ENCODE results near the gene ADCY5.
A peak's percentile ranks its signal among the peaks of the same experiment; 100 is the strongest.

Gene ADCY5

GRCh38 chr3:123326531-123326930, 122.4 kb downstream of the ADCY5 start:
- no peak for DNase-seq (ENCODE audit: low spot score)

- no peak for DNase-seq (ENCODE audit: low spot score)
Measured at GRCh38 chr3:123325766-123326256, 123.1 kb downstream of the ADCY5 start.

DNA sequence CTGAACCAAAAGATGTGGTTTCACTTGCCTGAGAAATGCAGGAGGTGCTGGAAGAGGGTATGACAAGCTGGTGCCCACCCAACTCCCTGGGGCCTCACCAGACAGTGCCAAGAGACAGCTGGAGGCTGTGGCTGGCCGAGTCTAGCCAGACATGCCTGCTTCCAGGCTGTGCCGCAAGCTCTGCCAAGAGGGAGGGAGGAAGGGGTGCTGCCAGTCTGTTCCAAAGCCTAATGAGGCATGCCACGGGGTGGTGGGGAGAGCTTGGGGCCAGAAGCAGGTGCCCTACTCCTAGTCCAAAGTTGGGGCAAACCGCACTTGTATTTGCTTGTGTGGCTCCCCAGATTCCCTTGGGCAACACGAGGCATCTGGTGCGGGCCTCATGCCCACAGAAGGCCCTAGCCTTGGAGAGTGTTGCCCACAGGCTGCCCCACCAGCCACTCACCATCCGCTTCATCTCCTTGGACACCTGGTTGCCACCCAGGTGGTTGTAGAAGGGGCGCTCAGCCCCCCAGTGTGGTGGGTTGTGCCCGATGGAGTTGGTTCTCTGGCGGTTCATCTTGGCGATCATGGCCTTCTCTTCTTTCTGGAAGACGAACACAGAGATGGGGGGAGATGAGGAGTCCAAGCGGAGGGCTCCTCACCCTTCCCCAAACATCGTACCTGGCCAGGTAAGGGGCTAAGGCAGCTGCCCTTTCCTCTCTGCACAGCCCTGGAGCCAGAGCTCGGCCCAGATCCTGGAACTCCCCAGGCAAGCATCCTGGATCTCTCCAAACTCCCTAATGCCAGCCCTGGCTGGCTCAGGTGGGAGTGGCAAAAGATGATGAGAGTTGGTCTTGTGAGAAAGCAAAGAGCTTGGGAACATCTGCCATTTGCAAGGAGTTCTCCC, 123.8 kb downstream of the ADCY5 start:
- no peak for DNase-seq (ENCODE audit: low spot score)

DNA sequence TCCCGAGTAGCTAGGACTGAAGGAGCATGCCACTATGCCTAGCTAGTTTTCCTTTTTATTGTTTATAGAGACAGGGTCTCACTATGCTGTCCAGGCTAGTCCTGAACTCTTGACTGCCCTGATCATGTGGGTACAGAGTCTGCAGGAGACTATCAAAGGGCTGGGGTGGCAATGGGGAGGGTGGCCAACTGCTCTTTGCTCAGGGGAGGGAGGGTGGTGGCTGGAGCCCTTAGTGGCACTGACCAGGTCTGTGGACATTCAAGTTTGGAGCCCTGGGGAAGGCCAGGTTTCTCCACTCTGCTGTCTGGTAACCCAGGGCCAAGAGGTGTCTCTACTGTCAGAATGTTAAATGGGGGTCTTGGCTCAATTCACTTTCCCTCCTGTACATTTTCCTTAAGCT, 125.1 kb downstream of the ADCY5 start:
- DNase-seq (ENCODE audit: low spot score), result no peak

DNA sequence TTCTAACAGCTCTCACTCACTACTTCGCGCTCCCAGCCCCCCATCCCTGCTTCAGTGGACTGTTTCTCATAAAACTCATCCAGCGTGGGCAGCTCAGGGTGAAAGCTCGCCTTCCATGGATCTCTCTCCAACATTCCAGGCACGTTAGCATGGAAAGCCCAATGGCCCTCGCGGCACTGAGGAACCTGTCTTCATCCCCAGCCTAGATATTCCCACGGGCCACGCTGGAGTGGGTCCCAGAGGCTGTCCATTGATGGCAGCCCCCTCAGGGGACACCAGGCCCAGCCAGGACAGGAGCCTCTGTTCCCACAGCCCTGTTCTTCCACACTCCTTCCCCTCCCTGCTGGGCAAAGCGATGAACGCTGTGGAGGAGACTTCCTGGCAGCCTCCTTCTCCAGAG, 126.0 kb downstream of the ADCY5 start:
- DNase-seq (ENCODE audit: low spot score), result no peak

- DNase-seq (ENCODE audit: low spot score), result no peak
Measured at GRCh38 chr3:123321806-123322205, 127.1 kb downstream of the ADCY5 start.

GRCh38 chr3:123320221-123320620, 128.7 kb downstream of the ADCY5 start:
- no peak for DNase-seq (ENCODE audit: low spot score)

- DNase-seq (ENCODE audit: low spot score), result no peak
Measured at GRCh38 chr3:123319760-123320159, 129.1 kb downstream of the ADCY5 start.

GRCh38 chr3:123318374-123318773, 130.5 kb downstream of the ADCY5 start:
- no peak for DNase-seq (ENCODE audit: low spot score)

DNA sequence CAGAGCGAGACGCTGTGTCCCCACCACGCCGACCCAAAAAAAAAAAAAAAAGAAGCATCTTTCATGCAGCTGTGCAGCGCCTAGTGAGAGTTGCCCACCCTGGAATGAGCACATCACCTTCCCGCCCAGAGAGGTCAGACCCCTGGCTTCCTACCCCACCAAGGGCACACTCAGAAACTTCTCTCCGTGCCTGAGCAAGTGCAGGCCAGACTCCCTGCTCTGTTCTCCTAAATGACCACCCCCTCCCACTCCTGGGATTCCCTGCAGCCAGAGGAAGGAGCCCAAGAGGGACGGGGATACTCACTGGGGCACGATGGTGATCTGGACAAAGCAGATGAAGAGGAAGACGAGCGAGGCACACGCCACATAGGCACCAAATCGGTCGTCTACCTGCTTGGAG, 131.2 kb downstream of the ADCY5 start:
- no peak for DNase-seq (ENCODE audit: low spot score)

DNA sequence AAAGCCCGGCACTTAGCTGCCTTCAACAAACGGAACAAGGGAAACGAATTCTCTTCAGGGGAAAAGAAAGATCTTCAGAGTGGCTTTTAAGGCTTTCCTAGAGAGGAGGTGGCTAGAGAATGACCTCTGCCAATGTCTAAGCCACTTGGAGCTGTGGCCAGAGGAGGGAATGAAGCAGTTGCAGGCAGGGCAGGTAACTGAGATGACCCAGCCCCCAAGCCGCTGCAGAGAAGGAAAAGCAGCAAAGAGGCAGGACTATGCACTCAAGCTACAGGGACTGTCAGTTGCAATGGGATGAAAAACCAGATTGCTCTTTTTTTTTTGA, 133.7 kb downstream of the ADCY5 start:
- DNase-seq (ENCODE audit: low spot score), result no peak

DNA sequence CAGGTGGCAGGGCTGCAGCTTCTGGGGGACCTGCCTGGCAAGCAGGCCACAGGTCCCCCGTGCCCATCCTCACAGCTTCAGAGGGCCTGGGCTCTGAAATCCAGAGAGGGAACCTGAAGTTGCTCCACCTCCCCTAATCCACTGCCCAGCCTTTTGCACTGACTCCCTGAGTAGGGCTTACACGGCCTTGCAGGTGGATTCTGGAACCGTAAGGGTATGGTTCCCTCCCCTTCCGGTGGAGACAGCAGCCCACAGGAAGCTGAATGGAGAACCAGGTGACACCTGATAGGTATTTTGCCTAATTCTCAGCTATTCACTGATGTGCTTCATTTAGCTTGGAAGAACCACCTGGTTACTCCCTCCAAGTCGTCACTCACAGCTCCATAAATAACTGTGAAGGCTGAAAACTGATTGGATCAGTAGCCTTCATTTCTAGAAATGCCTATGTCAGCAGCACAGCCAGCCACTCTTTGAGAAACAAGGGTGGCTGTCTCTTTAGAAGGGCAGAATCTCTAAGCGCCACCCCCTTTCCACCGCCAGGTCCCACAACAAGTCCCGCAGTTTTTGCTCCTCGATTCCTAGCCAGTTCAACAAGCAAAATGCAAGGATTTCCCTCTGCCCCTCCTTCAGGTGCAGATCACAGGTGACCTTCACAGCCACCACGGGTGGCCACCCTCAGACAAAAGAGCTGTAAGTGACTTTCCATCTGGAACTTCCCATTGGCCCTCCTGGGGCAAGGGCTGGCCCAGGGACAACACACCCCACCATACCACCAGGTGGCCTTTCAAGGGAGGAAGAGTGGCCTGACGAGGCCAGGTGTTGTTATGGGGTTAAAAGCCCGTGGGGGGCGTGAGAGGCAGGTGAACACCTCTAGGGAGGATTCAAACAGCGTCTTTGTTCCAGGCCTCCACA, 134.3 kb downstream of the ADCY5 start:
- DNase-seq (ENCODE audit: low spot score), result no peak

DNA sequence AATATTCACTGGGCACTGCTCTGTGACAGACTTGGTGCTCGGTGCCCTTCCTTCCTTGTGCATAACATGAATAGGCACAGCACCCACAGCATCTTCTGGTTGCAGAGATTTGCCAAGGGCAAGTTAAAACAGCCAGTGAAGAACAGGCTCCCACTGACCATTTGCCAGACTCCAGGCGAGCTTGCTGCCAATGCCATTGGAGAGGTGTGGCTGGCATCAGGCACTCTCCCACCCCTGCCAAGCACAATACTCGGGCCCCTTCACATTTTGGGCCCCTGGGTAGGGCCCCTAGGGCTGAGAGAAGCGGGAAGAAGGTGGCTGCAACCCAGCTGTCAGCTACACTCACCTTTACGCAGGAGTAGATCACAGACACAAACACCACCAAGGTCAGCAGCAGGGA, 135.0 kb downstream of the ADCY5 start:
- no peak for DNase-seq (ENCODE audit: low spot score)

- no peak for DNase-seq (ENCODE audit: low spot score)
Measured at GRCh38 chr3:123312331-123313265, 136.3 kb downstream of the ADCY5 start.

DNA sequence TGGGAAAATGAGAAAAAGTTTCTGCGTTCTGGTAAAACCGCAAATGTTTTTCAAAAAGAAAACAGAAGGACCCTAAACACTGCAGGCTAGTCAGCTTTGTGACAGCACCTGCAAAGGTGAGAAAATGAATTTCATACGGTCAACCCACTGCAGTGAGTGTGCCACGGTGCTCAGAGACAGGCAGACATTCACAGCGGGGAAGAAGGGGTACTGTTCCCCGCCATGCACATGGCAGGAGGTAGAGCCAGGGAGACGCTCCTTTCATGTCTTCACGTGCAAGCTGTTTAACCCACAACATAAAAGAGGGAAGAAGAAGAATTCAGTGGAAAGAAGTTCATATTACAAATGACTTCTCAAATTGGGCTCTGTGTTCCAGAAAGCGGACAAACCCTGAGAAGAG, 137.7 kb downstream of the ADCY5 start:
- no peak for DNase-seq (ENCODE audit: low spot score)

GRCh38 chr3:123310741-123311140, 138.1 kb downstream of the ADCY5 start:
- no peak for DNase-seq (ENCODE audit: low spot score)

GRCh38 chr3:123310186-123310585, 138.7 kb downstream of the ADCY5 start:
- no peak for DNase-seq (ENCODE audit: low spot score)

- no peak for DNase-seq (ENCODE audit: low spot score)
Measured at GRCh38 chr3:123307064-123307463, 141.8 kb downstream of the ADCY5 start.

DNA sequence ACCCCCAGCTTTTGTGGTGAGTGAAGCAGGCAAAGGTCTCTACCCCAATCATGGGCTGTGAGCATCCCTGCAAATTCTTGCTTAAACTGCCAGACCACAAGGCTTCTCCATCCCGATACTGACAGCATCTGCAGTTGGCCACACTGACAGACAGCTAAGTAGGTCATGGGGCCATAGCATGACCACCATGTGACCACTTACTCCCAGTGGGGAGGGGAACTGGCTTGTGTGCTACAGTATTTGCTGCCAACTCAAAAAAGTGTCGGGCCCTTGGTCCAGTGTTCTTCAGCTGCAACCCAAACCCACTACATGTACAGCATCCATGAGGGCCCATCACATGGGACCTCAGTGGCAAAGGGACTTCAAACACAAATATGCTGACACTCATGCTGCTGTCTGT, 143.7 kb downstream of the ADCY5 start:
- DNase-seq (ENCODE audit: low spot score), result peak; percentile 35

DNA sequence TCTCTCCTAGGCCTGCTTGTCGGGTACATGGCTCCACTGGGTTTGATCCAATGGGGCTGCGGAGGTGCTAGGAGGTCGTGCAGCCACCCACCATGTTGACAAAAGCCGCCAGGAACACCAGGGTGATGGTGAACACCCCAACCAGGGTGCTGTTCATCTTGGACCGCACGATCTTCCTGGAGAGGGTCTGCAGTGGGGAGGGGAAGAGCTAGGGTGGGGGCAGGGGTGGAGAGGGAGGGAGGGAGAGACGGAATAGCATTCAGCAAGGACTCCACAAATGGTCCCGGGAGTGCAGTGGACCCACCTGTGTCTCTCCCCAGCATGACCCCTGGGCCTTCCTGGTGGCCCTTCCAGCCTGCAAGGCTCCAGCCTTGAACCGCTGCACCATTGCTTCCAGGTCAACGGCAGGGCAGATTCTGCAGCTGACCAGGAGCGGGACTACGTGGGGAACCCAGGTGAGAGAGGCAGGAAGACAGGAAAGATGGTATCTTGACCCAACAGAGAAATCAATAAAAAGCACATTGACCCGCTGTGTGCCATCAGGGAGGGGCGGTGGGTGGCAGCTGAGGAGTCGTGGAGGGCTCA, 144.8 kb downstream of the ADCY5 start:
- DNase-seq (ENCODE audit: low spot score), result no peak

- no peak for DNase-seq (ENCODE audit: low spot score)
Measured at GRCh38 chr3:123302961-123303360, 145.9 kb downstream of the ADCY5 start.

Measured in globus pallidus (tissue), 1 donor.